Measurements from ENCODE around the gene CDK6. TPM values are rescaled to one million over a fixed set of nuclear protein-coding genes. Genes with fewer than 3 reads are reported as not detected.

Gene CDK6
- total RNA-seq, 2 donors from 2014 or later, result 151 to 222 TPM

DNA sequence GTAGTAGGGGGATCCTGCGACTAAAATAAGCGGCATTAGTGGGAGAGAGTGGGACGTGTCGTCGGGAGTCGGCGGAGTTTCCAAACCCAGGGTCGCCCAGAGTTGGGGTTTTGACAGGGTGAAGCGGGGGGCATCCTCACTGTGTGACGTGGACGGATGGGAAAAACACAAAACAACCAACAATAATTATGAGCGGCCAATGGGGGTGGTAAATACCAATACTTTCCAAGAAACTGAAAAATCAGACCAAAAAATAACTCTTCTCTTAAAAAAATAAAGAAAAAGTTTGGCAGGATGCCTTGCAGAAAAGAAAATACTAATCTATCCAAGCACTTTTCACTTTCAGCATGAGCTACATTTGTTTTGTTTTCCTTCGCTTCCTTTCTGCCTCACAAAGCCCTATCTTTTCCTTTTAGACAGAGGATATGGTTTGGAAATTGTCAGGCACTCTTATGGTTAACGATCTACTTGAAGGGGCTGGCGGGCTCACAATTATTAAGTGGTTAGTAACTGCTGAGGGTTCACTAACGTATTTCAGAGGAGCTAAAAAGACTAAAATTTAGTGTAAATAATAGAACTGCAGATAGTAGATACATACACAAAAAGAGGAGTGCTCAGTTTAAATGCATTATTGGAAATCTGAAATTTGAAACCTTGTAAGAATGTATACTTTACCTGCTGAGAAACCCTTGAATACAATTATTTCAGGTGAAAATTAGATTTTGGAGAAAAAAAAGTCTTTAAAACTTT, 802 bp upstream of the CDK6 start:
- H3K4me3 Mint-ChIP-seq, result peak overlapping the region; percentile 96
- H3K36me3 Mint-ChIP-seq (ENCODE audit: low read depth), result peaks cover 38% of the 10 kb centered on the region
- peak overlapping the region; percentile 91 for H3K27ac Mint-ChIP-seq
- H3K4me1 Mint-ChIP-seq, result peaks cover 12% of the 10 kb centered on the region
- no peaks in the 10 kb centered on the region for H3K9me3 Mint-ChIP-seq
- ATAC-seq (replicated peaks), result no peak
- peaks cover 3% of the 10 kb centered on the region for H3K27me3 Mint-ChIP-seq

DNA sequence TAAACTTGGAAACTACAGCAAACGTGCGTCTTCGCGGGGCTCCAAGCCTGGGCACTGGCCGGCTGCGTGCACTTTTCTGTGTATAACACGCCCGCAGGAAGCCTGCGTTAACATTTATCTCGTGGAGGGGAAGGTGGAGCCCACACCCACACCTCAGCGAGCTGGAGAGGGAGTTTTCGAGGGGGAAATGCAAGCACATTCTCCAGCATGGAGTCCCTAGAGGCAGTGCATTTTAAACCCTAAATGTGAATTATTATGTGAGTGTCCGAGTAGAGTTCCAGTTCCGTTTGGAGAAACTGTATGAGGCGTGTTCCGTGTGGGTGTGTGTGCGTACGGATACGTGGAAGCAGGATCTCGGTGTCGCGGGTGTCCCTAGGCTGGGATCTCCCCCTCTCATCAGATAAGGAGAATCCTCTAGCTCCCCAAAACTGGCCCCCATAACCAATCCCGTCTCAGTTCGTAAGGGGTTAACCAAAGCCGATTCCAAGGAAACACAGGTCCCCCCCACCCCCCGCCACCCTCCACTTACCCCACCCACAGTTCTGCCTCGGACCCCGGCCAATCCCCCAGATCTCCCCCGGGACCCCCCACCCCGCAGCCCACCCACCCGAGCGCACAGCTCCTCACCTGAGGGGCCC, 403 bp downstream of the CDK6 start:
- H3K4me3 Mint-ChIP-seq, result peak overlapping the region; percentile 96
- peaks cover under 1% of the 10 kb centered on the region for H3K27me3 Mint-ChIP-seq
- H3K27ac Mint-ChIP-seq, result peak overlapping the region; percentile 98
- peaks cover 50% of the 10 kb centered on the region for H3K36me3 Mint-ChIP-seq (ENCODE audit: low read depth)
- peak; percentile 7 for ATAC-seq (replicated peaks)
- H3K4me1 Mint-ChIP-seq, result peaks cover 12% of the 10 kb centered on the region
- H3K9me3 Mint-ChIP-seq, result no peaks in the 10 kb centered on the region

DNA sequence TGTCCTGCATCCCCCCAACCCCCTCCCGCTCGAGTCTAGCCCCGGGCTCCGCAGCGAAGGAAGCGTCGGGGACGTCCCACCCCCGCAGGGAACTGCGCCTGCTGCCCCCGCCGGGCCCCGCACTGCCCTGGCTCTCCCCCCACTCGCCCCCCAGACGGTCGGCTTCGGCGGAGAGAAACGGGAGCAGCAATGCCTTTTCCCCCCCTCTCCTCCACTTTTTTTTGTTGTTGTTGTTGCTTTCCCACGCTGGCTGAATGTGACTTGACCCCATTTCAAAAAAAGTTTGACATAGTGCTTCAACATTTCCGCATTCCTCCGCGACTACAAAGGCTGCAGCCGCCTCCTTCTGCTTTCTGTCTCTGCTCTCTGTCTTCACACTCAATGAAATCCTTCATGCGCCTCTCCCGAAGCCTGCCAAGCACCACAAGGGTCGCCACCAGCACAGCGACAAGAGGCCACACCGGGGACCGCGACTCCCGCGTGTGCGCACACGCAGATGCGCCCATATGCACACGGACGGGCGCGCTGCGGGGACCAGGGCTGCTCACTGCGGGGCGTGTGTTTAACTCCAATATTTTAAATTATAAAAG, 1.0 kb downstream of the CDK6 start:
- Mint-ChIP-seq H3K36me3 (ENCODE audit: low read depth) (peaks cover 56% of the 10 kb centered on the region), H3K9me3 (no peaks in the 10 kb centered on the region), H3K4me1 (peaks cover 12% of the 10 kb centered on the region), H3K27me3 (no peaks in the 10 kb centered on the region), H3K27ac (peak overlapping the region; percentile 98), H3K4me3 (peak overlapping the region; percentile 96)
- ATAC-seq (replicated peaks), result peak; percentile 4

DNA sequence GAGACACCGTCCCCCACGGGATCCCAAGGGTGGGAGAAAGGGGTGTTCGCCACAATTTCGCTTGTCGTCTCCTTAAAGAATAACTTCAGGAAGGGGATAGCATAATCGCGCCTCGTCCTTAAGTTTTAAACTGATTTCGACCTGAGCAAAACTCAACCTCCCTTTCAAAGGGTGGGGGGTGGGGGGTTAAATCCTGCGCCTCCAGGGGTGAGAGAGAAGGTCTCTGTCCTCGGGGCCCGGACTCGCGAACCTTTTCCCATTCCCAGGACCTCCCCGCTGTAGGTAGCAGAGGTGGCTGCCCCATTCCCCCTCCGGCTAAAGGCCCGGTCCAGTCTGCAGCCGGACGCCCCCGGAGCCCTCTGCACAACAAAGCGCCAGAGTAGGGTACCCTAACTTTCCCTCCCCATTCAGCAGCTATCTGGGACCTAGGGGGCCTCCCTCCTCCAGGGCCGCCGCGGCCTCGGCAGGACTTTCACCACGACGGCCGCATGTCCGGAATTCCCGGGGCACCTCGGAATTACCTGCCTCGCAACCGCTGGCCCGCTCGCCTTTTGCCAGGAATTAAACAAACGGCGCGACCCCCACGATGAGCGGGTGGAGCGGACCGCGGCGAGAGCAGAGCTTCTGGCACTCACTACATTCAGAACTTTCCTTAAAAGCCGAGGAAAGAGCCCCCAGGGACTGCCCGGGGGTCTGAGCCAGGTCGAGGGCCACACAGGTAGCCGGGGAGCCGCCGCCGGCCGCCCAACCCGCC, 1.7 kb downstream of the CDK6 start:
- ATAC-seq (replicated peaks), result no peak
- peaks cover 63% of the 10 kb centered on the region for H3K36me3 Mint-ChIP-seq (ENCODE audit: low read depth)
- no peaks in the 10 kb centered on the region for H3K9me3 Mint-ChIP-seq
- peak overlapping the region; percentile 98 for H3K27ac Mint-ChIP-seq
- no peaks in the 10 kb centered on the region for H3K27me3 Mint-ChIP-seq
- peaks cover 10% of the 10 kb centered on the region for H3K4me1 Mint-ChIP-seq
- H3K4me3 Mint-ChIP-seq, result peak overlapping the region; percentile 96

DNA sequence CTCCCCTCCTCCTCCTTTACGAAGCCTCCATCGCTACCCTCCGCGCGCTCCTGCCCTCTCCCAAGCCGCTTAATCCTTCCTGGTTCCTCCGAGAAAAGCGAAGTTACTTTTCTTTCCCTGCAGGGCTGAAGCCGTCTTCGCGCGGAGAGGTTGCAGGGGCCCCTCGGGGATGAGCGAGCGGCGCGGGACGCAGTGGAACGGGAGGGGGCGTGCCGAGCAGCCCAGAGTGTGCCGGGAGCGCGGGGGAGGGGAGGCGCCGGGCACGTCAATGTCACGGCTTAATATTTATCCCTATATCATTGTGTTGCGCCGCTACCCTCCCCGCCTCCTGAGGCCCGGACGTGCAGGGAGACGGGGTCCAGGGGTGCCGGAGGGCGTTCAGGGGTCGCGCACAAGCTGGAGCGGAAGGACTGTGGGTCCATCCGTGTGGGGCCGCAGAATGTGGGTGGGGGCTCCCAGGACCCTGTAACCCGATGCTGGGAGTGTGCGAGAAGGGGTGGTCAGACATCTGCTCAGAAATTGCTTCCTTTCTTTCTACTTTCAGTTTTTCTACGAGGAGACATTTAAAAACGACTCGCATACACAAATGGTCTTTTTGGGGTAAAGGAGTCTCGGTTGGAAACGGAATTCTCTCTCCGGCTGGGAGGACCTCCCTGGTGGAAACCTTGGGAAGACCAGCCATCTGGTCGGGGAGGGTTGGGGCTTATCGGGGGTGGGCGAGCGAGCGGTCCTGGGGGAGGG, 2.4 kb downstream of the CDK6 start:
- Mint-ChIP-seq H3K27ac (peak overlapping the region; percentile 98), H3K9me3 (no peaks in the 10 kb centered on the region), H3K36me3 (ENCODE audit: low read depth) (peaks cover 70% of the 10 kb centered on the region), H3K27me3 (no peaks in the 10 kb centered on the region), H3K4me1 (peaks cover 15% of the 10 kb centered on the region), H3K4me3 (peak overlapping the region; percentile 96)
- peak; percentile 56 for ATAC-seq (replicated peaks)

DNA sequence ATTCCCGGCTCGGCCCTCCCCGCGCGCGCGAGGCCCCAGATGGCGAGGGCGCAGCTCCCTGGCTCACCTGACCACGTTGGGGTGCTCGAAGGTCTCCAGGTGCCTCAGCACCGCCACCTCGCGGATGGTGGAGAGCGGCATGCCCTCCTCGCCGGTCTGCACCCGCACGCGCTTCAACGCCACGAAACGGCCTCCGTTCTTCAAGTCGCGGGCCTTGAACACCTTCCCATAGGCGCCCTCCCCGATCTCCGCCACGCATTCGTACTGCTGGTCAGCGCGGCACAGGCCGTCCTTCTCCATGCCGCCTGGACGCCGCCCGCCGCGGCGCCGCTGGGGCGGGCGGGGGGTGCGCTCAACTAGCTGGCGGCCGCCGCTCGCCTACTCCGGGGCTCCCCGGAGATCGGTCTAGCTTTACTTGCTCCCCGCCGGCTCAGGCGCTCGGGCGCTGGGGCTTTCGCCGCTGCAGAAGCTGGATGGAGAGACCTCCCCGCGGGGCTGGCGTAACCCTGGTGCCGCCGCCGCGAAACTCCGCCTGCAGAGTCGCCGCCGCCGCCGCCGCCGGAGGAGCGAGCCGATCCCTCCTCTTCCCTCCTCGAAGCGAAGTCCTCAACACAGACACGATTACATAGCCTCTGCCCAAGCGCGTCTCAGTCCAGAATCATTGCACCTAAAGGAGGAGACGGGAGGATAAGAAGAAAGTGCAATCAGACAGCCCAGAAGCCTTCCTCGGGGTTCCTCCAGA, 3.2 kb downstream of the CDK6 start:
- Mint-ChIP-seq H3K9me3 (no peaks in the 10 kb centered on the region), H3K4me3 (peak overlapping the region; percentile 96), H3K4me1 (peaks cover 15% of the 10 kb centered on the region), H3K27ac (peak overlapping the region; percentile 98), H3K36me3 (ENCODE audit: low read depth) (peaks cover 78% of the 10 kb centered on the region), H3K27me3 (no peaks in the 10 kb centered on the region)
- ATAC-seq (replicated peaks), result peak; percentile 72

DNA sequence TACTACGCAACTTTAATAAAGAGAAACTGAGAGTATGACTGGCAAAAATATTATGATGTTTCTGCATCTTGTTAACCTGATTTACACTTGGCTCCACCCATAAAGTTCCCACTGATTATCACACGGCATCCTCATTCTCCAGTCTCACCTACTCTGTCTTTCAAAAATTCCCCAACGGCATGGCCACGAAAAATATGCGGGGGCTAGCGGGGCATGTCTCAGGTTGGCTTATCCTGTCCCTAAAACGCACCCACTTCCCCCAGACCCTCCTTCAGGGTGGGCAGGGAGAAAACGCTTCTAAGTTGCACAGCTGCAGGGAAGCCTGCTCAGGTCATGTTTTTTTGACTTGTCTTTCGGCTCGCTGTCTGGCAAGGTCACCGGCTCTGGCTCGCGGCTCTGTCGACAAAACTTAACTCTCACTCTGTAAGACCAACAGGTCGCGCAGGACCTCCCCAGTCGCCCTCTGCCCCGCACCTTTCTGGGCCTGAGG, 3.8 kb downstream of the CDK6 start:
- no peaks in the 10 kb centered on the region for H3K9me3 Mint-ChIP-seq
- H3K4me1 Mint-ChIP-seq, result peaks cover 17% of the 10 kb centered on the region
- peak overlapping the region; percentile 98 for H3K27ac Mint-ChIP-seq
- peak overlapping the region; percentile 96 for H3K4me3 Mint-ChIP-seq
- peaks cover 84% of the 10 kb centered on the region for H3K36me3 Mint-ChIP-seq (ENCODE audit: low read depth)
- no peaks in the 10 kb centered on the region for H3K27me3 Mint-ChIP-seq
- ATAC-seq (replicated peaks), result peak; percentile 28

DNA sequence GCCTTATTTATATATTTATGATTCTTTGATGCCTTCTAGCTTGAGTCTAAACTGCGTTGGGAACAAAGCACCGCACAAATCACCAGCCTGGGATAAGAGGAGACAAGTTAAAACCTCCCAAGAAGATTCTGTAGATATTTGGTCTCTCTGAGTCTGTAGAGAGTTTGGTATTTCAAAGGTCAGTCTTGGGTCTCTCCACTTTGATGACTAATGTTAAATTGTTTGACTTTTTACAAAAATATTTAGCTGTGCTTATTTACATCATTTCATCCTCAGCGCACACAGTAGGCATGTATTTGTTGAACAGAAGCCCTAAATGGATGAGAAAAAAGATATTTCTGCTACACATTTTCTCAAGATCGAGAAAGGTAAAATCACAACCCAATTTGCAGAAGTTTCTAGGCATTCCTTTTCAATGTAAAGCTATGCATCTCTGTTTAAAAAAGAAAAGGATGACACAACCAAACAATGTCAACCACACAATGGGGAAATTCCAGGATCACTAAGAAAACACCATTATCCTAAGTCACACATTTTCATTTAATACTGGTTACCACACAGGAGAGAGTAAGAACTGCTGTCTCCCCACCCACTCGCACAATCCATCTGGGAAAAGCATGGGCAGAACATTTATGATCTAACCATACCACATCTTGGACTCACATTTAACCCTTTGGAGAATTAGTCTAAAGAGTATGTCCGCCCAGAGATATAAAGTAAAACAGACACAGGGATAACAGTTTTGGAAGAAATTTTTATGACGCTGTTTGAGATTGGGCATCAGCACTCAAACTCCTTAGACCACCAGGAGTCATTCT, 4.4 kb downstream of the CDK6 start:
- Mint-ChIP-seq H3K27me3 (no peaks in the 10 kb centered on the region), H3K4me3 (peak overlapping the region; percentile 96), H3K27ac (peak overlapping the region; percentile 98), H3K36me3 (ENCODE audit: low read depth) (peaks cover 90% of the 10 kb centered on the region), H3K4me1 (peaks cover 22% of the 10 kb centered on the region), H3K9me3 (no peaks in the 10 kb centered on the region)
- ATAC-seq (replicated peaks), result peak; percentile 12

DNA sequence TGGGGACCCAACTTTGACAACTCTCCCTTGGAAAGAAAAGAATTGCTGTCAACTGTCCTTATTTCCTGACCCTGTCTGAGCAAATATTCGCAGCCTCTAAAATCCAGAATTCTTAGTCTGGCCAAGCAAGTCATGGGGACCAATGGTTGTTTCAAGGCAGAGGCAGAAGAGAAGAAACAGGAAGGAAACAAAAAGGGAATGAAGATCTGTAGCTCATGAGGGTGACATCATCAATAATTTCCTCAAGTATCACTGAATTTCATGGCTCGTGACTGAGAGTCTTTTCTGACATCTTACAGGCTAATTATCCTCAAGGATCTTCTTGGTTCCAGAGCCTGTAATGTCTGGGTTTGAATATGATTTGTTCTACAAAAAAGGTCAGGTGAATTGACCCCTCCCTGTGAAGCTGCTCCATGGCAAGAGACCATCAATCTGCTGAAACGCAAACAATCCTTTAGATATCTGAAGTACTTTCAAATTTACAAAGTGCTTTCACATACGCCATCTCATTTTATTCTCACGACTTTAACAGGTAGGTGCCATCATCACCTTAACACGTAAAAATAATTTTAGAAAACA, 5.8 kb downstream of the CDK6 start:
- H3K4me3 Mint-ChIP-seq, result peak overlapping the region; percentile 96
- H3K27ac Mint-ChIP-seq, result peak overlapping the region; percentile 98
- peaks cover 32% of the 10 kb centered on the region for H3K4me1 Mint-ChIP-seq
- H3K36me3 Mint-ChIP-seq (ENCODE audit: low read depth), result peaks cover 98% of the 10 kb centered on the region
- no peaks in the 10 kb centered on the region for H3K27me3 Mint-ChIP-seq
- ATAC-seq (replicated peaks), result no peak
- H3K9me3 Mint-ChIP-seq, result no peaks in the 10 kb centered on the region

DNA sequence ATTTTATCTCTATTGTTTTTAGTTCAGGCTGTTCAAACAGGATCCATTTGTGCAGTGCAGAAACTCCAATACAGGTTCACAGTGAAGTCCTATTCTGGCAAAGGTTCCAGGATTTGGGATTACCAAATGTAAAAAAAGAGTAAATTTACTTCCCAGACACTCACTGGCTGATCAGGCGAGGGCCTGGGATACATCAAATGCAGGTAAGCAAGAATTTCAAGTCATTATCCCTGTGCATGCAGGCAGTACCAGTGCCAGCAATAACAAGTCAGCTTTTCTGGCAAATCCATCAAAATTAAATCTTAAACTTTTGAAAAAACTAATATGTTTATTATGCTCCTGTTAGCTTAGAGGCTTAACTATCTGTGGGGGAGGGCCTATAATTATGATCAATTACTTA, 6.3 kb downstream of the CDK6 start:
- Mint-ChIP-seq H3K27ac (peak overlapping the region; percentile 98), H3K4me1 (peaks cover 37% of the 10 kb centered on the region), H3K9me3 (no peaks in the 10 kb centered on the region), H3K4me3 (peak overlapping the region; percentile 96), H3K27me3 (no peaks in the 10 kb centered on the region), H3K36me3 (ENCODE audit: low read depth) (peaks cover 98% of the 10 kb centered on the region)
- no peak for ATAC-seq (replicated peaks)

DNA sequence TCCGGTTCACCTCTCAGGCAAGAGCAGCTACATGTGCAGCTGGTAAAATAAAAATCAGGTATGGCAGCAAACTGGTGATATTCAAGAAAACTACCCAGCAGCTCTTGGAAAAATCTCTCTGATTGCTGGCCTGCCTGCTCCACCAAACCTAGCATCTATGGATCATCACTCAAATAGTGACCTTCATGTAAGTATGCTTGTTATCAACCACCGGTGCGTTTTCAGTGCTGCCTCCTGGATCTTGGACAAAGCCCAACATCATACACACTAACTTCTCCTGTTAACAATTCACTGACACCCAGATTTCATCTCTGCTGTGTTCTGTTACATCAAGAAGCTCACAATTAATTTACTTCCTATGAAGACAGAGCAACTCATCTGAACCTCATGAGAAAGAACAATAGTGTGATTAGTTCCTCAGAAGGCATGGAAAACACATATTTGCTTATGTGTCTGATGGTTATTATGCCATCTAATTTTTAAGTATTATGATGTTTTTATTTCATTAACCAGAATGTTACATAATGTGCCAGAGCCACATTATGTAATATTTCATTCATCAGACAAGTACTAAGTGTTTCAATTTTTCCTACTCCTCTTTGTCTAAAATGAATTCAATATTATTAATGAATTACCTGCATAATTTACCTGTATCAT, 8.8 kb downstream of the CDK6 start:
- Mint-ChIP-seq H3K4me3 (peak overlapping the region; percentile 96), H3K36me3 (ENCODE audit: low read depth) (peaks cover 99% of the 10 kb centered on the region), H3K27ac (no peak overlapping the region), H3K9me3 (no peaks in the 10 kb centered on the region), H3K27me3 (no peaks in the 10 kb centered on the region), H3K4me1 (peaks cover 51% of the 10 kb centered on the region)
- ATAC-seq (replicated peaks), result no peak
